ENCODE measurements around the gene DCANP1. TPM values are rescaled to one million over a fixed set of nuclear protein-coding genes. Genes with fewer than 3 reads are reported as not detected.

DCANP1 gene
- total and polyA plus RNA-seq, 8 donors, result not detected

DNA sequence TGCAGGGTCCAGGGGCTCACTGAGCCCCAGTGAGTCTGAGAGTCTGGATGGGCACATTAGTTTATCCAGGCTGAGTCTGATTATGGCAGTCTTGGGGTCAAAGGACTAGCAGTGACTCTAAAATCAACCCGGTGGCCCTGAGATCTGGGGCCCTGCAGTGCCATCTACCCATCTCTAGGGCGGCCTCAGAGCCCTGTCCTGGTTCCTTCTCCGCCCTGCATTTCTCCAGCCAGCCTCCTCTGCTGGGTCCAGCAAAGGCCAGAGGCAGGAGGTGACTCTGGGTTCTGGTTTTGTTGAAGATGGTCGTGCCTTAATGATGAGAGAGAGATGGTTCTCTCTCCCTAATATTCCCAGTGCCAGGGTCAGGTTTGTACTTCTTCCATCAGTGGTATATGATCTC is 15.0 kb downstream of the DCANP1 start:
- intact Hi-C loops (cut with DNase I), result no loop called here
- no peak overlapping the region for H3K27ac ChIP-seq
- FAIRE-seq, result no peak
- H3K27me3 ChIP-seq, result no peaks in the 10 kb centered on the region
- no peak for ATAC-seq
- 65% methylated on average over 4 of the region's 4 CpGs for WGBS, 2 donors
- no peaks in the 10 kb centered on the region for H3K9me3 ChIP-seq
- no peaks in the 10 kb centered on the region for H3K4me1 ChIP-seq
- no peaks in the 10 kb centered on the region for H3K36me3 ChIP-seq
- TF ChIP-seq, protein P1, sequence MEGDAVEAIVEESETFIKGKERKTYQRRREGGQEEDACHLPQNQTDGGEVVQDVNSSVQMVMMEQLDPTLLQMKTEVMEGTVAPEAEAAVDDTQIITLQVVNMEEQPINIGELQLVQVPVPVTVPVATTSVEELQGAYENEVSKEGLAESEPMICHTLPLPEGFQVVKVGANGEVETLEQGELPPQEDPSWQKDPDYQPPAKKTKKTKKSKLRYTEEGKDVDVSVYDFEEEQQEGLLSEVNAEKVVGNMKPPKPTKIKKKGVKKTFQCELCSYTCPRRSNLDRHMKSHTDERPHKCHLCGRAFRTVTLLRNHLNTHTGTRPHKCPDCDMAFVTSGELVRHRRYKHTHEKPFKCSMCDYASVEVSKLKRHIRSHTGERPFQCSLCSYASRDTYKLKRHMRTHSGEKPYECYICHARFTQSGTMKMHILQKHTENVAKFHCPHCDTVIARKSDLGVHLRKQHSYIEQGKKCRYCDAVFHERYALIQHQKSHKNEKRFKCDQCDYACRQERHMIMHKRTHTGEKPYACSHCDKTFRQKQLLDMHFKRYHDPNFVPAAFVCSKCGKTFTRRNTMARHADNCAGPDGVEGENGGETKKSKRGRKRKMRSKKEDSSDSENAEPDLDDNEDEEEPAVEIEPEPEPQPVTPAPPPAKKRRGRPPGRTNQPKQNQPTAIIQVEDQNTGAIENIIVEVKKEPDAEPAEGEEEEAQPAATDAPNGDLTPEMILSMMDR (IDR thresholded peaks at IDR 0.05), result no peak
- no peak for DNase-seq
- no peak overlapping the region for H3K4me3 ChIP-seq

DNA sequence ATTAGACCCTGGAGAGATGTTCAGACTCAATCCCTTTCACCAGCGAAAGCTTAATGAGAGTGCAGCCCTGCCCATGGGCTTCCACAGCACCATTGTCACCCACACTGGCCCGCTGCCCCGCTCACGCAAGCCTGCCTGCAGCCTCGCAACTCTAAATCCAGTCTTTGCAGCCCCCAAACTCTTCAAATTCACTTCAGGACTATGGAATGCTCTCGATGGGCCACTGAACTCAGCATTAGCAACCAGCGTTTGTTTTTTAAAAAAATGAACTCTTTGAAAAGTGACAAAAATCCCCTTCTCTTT is 17.1 kb downstream of the DCANP1 start:
- TF ChIP-seq, protein P1 (IDR thresholded peaks at IDR 0.05), result no peak
- no peaks in the 10 kb centered on the region for H3K4me1 ChIP-seq
- intact Hi-C loops (cut with DNase I), result no loop called here
- H3K36me3 ChIP-seq, result no peaks in the 10 kb centered on the region
- ATAC-seq (no peak), DNase-seq (no peak), FAIRE-seq (no peak)
- no peaks in the 10 kb centered on the region for H3K9me3 ChIP-seq
- H3K4me3 ChIP-seq, result no peak overlapping the region
- no peaks in the 10 kb centered on the region for H3K27me3 ChIP-seq
- 68 to 72% methylated on average over 7 of the region's 7 CpGs for WGBS, 2 donors
- no peak overlapping the region for H3K27ac ChIP-seq

DNA sequence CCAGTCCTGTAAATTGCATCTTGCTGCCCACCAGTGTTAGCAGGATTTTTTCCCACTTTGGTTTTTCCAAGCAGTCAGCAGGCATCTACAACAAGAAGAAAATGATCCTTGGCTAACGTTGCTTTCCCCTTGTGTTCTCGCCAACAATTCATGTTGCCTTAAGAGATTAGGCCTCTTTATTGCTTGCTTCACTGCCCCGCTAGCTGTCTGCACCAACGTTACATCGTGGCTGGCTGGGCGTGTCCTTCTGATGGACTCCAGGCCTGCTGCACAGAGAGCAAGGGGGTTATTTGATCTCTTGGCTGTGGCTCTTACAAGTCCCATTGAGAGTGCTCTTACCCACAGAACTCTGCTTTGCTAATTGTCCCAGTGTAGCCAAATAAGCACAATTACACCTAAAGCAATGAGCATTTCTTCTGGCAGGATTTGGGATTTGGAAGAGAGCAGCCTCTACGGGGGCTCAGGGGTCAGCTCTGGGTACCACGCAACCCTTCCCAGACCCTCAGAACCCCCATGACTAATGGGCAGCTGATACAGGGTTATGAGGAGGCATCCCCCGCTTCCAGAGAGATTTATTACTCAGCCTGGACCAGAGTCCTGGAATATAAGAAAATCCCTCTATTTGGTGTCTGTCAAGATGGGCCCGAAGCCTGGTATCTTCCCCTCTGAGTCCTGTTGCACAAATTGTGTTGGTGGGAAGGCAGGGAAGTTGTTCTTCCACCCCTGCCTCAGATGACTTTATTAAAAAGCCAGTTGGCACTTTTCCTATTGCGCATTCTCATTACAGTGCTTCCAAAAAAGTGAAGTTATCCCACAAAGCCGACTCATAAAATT is 17.6 kb downstream of the DCANP1 start:
- Histone ChIP-seq H3K27me3 (no peaks in the 10 kb centered on the region), H3K4me3 (no peak overlapping the region), H3K27ac (no peak overlapping the region), H3K9me3 (no peaks in the 10 kb centered on the region), H3K4me1 (no peaks in the 10 kb centered on the region), H3K36me3 (no peaks in the 10 kb centered on the region)
- WGBS, 2 donors, result 67% methylated on average over 12 of the region's 12 CpGs
- intact Hi-C loops (cut with DNase I), result no loop called here
- FAIRE-seq (no peak), DNase-seq (no peak), ATAC-seq (peak in 1 of 4 donors; percentile 13)
- TF ChIP-seq, protein P1 (IDR thresholded peaks at IDR 0.05), result no peak

DNA sequence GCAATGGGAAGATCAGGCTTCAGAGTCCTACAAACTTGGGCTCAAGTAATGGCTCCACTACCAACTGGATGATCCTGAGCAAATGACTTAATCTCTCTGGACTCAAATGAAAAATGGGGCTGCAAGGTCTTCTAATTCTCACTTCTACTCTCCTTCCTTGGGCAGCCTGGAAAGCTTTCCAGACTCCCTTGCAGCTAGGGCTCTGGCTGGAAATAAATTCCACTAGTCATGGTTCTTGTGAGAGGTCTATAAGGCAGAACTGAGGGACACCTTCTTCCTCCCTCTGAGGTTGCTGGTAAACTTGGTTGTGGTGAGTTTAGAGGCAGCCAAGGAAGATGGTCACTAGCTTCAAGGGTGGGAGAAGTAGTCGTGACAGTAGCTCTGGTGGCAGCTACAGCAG is 18.6 kb downstream of the DCANP1 start:
- 58 to 85% methylated on average over 1 of the region's 1 CpG for WGBS, 2 donors
- H3K4me3 ChIP-seq, result no peak overlapping the region
- FAIRE-seq, result no peak

More for the DNA sequence above, 18.6 kb downstream of the DCANP1 start:
- TF ChIP-seq, protein P1 (IDR thresholded peaks at IDR 0.05), result no peak
- intact Hi-C loops (cut with DNase I), result no loop called here
- no peaks in the 10 kb centered on the region for H3K4me1 ChIP-seq
- no peaks in the 10 kb centered on the region for H3K27me3 ChIP-seq
- no peaks in the 10 kb centered on the region for H3K36me3 ChIP-seq
- DNase-seq (no peak), ATAC-seq (no peak)
- no peak overlapping the region for H3K27ac ChIP-seq
- H3K9me3 ChIP-seq, result no peaks in the 10 kb centered on the region

Data from pancreas (tissue), 10 donors.